ENCODE data around the gene TNRC18.

- TF ChIP-seq CTCF (conservative IDR thresholded peaks at IDR 0.05) (no peak), EZH2 (IDR thresholded peaks at IDR 0.05; ENCODE audit: low read depth) (no peak)
These were observed 157.2 kb downstream of the TNRC18 start for GRCh38 chr7:5266191-5267028.
